ENCODE data around the gene SLC6A6. TPM values are rescaled to one million over a fixed set of nuclear protein-coding genes. Genes with fewer than 3 reads are reported as not detected.

SLC6A6 gene
- total RNA-seq, 2 donors from 2014 or later = 43.1 to 56.5 TPM

DNA sequence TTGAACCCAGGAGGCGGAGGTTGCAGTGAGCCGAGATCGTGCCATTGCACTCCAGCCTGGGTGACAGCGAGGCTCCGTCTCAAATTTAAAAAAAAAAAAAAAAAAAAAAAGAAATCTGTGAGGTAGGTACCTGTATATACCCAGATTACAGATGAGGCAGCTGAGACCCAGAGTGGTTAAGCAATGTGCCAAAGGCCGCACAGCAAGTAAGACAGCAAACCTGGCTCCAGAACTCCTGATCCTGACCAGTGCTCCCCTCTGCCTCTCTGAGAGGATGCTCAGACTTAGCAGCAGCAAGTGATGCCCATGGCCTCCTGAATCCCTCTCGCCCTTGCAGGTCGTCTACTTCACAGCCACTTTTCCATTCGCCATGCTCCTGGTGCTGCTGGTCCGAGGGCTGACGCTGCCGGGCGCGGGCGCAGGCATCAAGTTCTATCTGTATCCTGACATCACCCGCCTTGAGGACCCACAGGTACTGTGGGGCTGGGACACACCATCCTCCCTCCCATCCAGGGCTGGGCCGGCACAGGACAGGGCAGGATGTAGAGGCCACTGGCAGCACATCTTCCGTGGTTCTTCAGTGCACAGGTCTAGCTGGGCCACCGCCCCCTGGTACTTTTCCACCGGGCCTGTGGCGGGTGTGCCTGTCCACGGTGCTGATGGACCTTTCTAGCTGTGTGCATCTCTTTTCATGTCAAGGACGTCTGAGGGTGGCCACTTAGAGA is 63.9 kb downstream of the SLC6A6 start:
- no peak overlapping the region for H3K4me3 ChIP-seq (ENCODE audit: low read length)
- peaks cover 5% of the 10 kb centered on the region for H3K4me1 ChIP-seq (ENCODE audit: control insufficient read depth, insufficient read depth, low read length)
- no peak overlapping the region for H3K27ac ChIP-seq (ENCODE audit: low read depth, low read length)
- no peak overlapping the region for H3K9ac ChIP-seq (ENCODE audit: extremely low read depth, low read length, poor library complexity, severe bottlenecking)
- no peaks in the 10 kb centered on the region for H3K27me3 Mint-ChIP-seq (ENCODE audit: insufficient read depth)
- no peak overlapping the region for H3K4me3 Mint-ChIP-seq
- peaks cover 5% of the 10 kb centered on the region for H3K36me3 ChIP-seq (ENCODE audit: control insufficient read depth, insufficient read depth, low read length)
- no peak for DNase-seq
- H3K27me3 ChIP-seq (ENCODE audit: control insufficient read depth, insufficient read depth, low read length, poor library complexity, severe bottlenecking) = no peaks in the 10 kb centered on the region
- no peaks in the 10 kb centered on the region for H3K9me3 ChIP-seq (ENCODE audit: control insufficient read depth, low read length)
- no peak overlapping the region for H3K27ac Mint-ChIP-seq
- peaks cover 30% of the 10 kb centered on the region for H3K4me1 Mint-ChIP-seq
- H3K9me3 Mint-ChIP-seq = no peaks in the 10 kb centered on the region
- H3K36me3 Mint-ChIP-seq (ENCODE audit: low read depth) = peaks cover 11% of the 10 kb centered on the region
- WGBS, 2 experiments (ENCODE audit: insufficient coverage in 1 of 2, insufficient read length in 1 of 2) = 93 to 99% methylated on average over 12 to 23 of the region's 23 CpGs
- TF ChIP-seq, protein P1, sequence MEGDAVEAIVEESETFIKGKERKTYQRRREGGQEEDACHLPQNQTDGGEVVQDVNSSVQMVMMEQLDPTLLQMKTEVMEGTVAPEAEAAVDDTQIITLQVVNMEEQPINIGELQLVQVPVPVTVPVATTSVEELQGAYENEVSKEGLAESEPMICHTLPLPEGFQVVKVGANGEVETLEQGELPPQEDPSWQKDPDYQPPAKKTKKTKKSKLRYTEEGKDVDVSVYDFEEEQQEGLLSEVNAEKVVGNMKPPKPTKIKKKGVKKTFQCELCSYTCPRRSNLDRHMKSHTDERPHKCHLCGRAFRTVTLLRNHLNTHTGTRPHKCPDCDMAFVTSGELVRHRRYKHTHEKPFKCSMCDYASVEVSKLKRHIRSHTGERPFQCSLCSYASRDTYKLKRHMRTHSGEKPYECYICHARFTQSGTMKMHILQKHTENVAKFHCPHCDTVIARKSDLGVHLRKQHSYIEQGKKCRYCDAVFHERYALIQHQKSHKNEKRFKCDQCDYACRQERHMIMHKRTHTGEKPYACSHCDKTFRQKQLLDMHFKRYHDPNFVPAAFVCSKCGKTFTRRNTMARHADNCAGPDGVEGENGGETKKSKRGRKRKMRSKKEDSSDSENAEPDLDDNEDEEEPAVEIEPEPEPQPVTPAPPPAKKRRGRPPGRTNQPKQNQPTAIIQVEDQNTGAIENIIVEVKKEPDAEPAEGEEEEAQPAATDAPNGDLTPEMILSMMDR (conservative IDR thresholded peaks at IDR 0.05) = no peak

DNA sequence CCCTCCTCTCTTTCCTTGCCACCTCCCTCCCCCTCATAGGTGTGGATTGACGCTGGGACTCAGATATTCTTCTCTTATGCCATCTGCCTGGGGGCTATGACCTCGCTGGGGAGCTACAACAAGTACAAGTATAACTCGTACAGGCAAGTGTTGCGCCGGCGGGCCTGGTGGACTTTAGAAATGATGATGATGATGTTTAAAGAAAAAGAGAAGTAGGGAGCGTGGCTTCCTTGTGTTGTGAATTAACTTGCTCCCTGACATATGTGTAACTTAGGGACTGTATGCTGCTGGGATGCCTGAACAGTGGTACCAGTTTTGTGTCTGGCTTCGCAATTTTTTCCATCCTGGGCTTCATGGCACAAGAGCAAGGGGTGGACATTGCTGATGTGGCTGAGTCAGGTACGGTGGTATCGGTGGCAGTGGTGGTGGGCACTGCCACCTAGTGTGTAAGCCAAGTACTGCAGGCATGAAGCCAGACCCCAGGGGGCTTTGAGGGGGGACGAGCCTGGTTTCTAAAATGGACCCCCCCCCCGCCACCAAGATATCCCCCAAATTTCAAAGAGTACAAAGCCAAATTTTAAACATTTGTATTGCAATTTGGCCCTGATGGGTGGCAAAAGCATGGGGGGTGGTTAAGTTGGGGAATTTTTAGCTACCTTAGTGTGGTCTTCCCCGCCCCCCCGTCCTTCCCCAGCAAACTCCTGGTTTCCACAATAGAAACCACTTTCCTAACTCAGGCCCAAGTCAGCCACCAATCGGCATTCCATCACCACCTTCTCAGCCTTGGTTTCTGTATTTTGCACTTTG is 65.6 kb downstream of the SLC6A6 start:
- Histone ChIP-seq H3K9me3 (ENCODE audit: control insufficient read depth, low read length) (no peaks in the 10 kb centered on the region), H3K36me3 (ENCODE audit: control insufficient read depth, insufficient read depth, low read length) (peaks cover 16% of the 10 kb centered on the region), H3K4me1 (ENCODE audit: control insufficient read depth, insufficient read depth, low read length) (no peaks in the 10 kb centered on the region), H3K4me3 (ENCODE audit: low read length) (no peak overlapping the region), H3K27me3 (ENCODE audit: control insufficient read depth, insufficient read depth, low read length, poor library complexity, severe bottlenecking) (no peaks in the 10 kb centered on the region), H3K27ac (ENCODE audit: low read depth, low read length) (no peak overlapping the region), H3K9ac (ENCODE audit: extremely low read depth, low read length, poor library complexity, severe bottlenecking) (no peak overlapping the region)
- Mint-ChIP-seq H3K36me3 (ENCODE audit: low read depth) (peaks cover 21% of the 10 kb centered on the region), H3K9me3 (no peaks in the 10 kb centered on the region), H3K4me3 (no peak overlapping the region), H3K4me1 (peaks cover 13% of the 10 kb centered on the region), H3K27me3 (ENCODE audit: insufficient read depth) (no peaks in the 10 kb centered on the region), H3K27ac (peak overlapping the region; percentile 21)
- peak; percentile 78 for DNase-seq
- TF ChIP-seq, protein P1 (conservative IDR thresholded peaks at IDR 0.05) = peak; percentile 91
- 73 to 76% methylated on average over 3 to 14 of the region's 15 CpGs for WGBS, 2 experiments (ENCODE audit: insufficient coverage in 1 of 2, insufficient read length in 1 of 2)

DNA sequence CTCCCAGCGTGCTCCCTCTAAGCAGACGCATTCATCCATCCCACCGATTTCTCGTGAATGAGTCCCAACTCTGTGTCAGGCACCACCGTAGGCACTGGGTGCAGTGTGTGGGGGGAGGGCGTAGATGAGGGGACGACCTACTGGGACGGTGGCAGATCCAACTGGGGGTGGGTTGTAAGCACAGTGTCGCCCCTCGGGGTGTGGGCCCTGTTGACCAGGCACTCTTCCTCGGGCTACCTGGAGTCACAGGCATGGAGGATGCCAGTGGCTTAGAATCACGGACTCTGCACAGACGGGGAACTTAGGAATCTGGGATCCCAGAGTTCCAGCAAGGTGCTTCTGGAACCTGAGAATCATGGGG is 66.2 kb downstream of the SLC6A6 start:
- Histone ChIP-seq H3K27ac (ENCODE audit: low read depth, low read length) (no peak overlapping the region), H3K36me3 (ENCODE audit: control insufficient read depth, insufficient read depth, low read length) (peaks cover 16% of the 10 kb centered on the region), H3K9ac (ENCODE audit: extremely low read depth, low read length, poor library complexity, severe bottlenecking) (no peak overlapping the region), H3K27me3 (ENCODE audit: control insufficient read depth, insufficient read depth, low read length, poor library complexity, severe bottlenecking) (no peaks in the 10 kb centered on the region), H3K4me3 (ENCODE audit: low read length) (no peak overlapping the region), H3K9me3 (ENCODE audit: control insufficient read depth, low read length) (no peaks in the 10 kb centered on the region), H3K4me1 (ENCODE audit: control insufficient read depth, insufficient read depth, low read length) (no peaks in the 10 kb centered on the region)
- Mint-ChIP-seq H3K4me1 (peaks cover 7% of the 10 kb centered on the region), H3K27ac (peak overlapping the region; percentile 21), H3K4me3 (no peak overlapping the region), H3K9me3 (no peaks in the 10 kb centered on the region), H3K36me3 (ENCODE audit: low read depth) (peaks cover 27% of the 10 kb centered on the region), H3K27me3 (ENCODE audit: insufficient read depth) (no peaks in the 10 kb centered on the region)
- DNase-seq = no peak
- WGBS, 2 experiments (ENCODE audit: insufficient coverage in 1 of 2, insufficient read length in 1 of 2) = 92 to 96% methylated on average over 10 to 13 of the region's 13 CpGs
- TF ChIP-seq, protein P1 (conservative IDR thresholded peaks at IDR 0.05) = no peak

All from endodermal cell (in vitro differentiated cells).